PC-3 (cell line): ENCODE measurements around the gene IRX4. TPM values are rescaled to one million over a fixed set of nuclear protein-coding genes. Genes with fewer than 3 reads are reported as not detected.
"Not testable (repeated sequence)": the region's sequence is repeated elsewhere in the genome, so short reads cannot be mapped to it uniquely, and the experiment has no call there.

ENCODE experiments used
- ATAC-seq: fragments of 200-7000 bp; cut with Tn5 transposase; 2 replicates; pipeline ENCODE4 v1.9.1; 2020; ENCODE audit warnings: mild to moderate bottlenecking, moderate library complexity
- BruUV-seq: library from RNA; stranded (reverse); fragments of 400-500 nt; replicated peaks from 2 replicates; lab custom pipeline; 2021; lab: Mats Ljungman, UMichigan
- CTCF ChIA-PET: fragments of 300-600 bp; sonication (Branson Sonifier 250); formaldehyde crosslinking; loops from one replicate; lab custom pipeline; 2022; ENCODE audit warnings: antibody characterized with exemption; lab: Charles Lee
- POLR2A ChIA-PET: fragments of 300-600 bp; sonication (Branson Sonifier 250); formaldehyde crosslinking; loops from one replicate; lab custom pipeline; 2022; ENCODE audit warnings: antibody characterized with exemption; ENCODE audit not compliant: unreplicated experiment; lab: Charles Lee
- DNase-seq: peaks from one replicate; pipeline ENCODE4 v3.0.0-alpha.2; 2015
- H2AFZ ChIP-seq: fragments of 300-600 bp; sonication (generic); 2 replicates; pipeline ENCODE4 v1.6.0; 2016; ENCODE audit warnings: antibody characterized with exemption, low read length
- H3F3A ChIP-seq: fragments of 300-600 bp; sonication (generic); one replicate; pipeline ENCODE4 v1.6.0; 2017; ENCODE audit warnings: antibody characterized with exemption, low read length, control low read depth, mild to moderate bottlenecking; ENCODE audit not compliant: unreplicated experiment
- H3K27ac ChIP-seq: fragments of 300-600 bp; sonication (generic); 2 replicates; pipeline ENCODE4 v1.5.1; 2016; ENCODE audit warnings: mild to moderate bottlenecking, low read length
- H3K27me3 ChIP-seq: fragments of 300-600 bp; sonication (generic); 2 replicates; pipeline ENCODE4 v1.6.1; 2016; ENCODE audit warnings: low read length, mixed read lengths
- H3K36me3 ChIP-seq: fragments of 300-600 bp; sonication (generic); 2 replicates; pipeline ENCODE4 v1.6.1; 2016; ENCODE audit warnings: low read depth, mixed run types, low read length, mixed read lengths
- H3K4me1 ChIP-seq: fragments of 300-600 bp; sonication (generic); 2 replicates; pipeline ENCODE4 v1.5.1; 2016; ENCODE audit warnings: low read length; ENCODE audit not compliant: insufficient read depth
- H3K4me2 ChIP-seq: fragments of 300-600 bp; sonication (generic); 2 replicates; pipeline ENCODE4 v1.6.0; 2016; ENCODE audit warnings: low read length
- H3K4me3 ChIP-seq: fragments of 300-600 bp; sonication (generic); 2 replicates; pipeline ENCODE4 v1.5.1; 2016; ENCODE audit warnings: mild to moderate bottlenecking, low read length, mixed read lengths
- H3K79me2 ChIP-seq: fragments of 300-600 bp; sonication (generic); 2 replicates; pipeline ENCODE4 v1.6.1; 2017; ENCODE audit warnings: low read length, mixed read lengths
- H3K9ac ChIP-seq: fragments of 300-600 bp; sonication (generic); 2 replicates; pipeline ENCODE4 v1.6.0; 2016; ENCODE audit warnings: mild to moderate bottlenecking, low read length
- H3K9me2 ChIP-seq: fragments of 300-600 bp; sonication (generic); replicated peaks from 2 replicates; pipeline ENCODE4 v1.6.1; 2016; ENCODE audit warnings: mixed run types, low read length, mixed read lengths
- H3K9me3 ChIP-seq: fragments of 300-600 bp; sonication (generic); 2 replicates; pipeline ENCODE4 v1.6.1; 2016; ENCODE audit warnings: low read length, mixed read lengths
- H4K20me1 ChIP-seq: fragments of 300-600 bp; sonication (generic); 2 replicates; pipeline ENCODE4 v1.6.1; 2016; ENCODE audit warnings: low read length, mixed read lengths
- CTCF ChIP-seq: fragments of 300-600 bp; sonication (generic); conservative IDR thresholded peaks from 2 replicates; pipeline ENCODE4 v1.5.1; 2017; ENCODE audit warnings: antibody characterized with exemption, low read depth, mild to moderate bottlenecking, low read length
- EZH2 ChIP-seq: fragments of 300-600 bp; sonication (generic); IDR thresholded peaks from one replicate; pipeline ENCODE4 v1.6.1; 2017; ENCODE audit warnings: antibody characterized with exemption, mild to moderate bottlenecking, low read length; ENCODE audit not compliant: unreplicated experiment
- EZH2phosphoT487 ChIP-seq: fragments of 300-600 bp; sonication (generic); IDR thresholded peaks from 2 replicates; pipeline ENCODE4 v1.6.1; 2018; ENCODE audit warnings: mild to moderate bottlenecking, antibody characterized with exemption, low read length, borderline replicate concordance
- intact Hi-C: fragments of 100-400 bp; cut with micrococcal nuclease; formaldehyde crosslinking; loops from 2 replicates; pipeline ENCODE4 v1.9.0; 2023
- total RNA-seq: library from RNA; depleted of rRNA; stranded (reverse); fragments of >200 nt; gene quantifications from 2 replicates; pipeline ENCODE4 v1.2.3, GENCODE V29; 2014

IRX4 gene
- total RNA-seq, 1 experiment from 2014 or later: not detected

- no peak for DNase-seq
- Histone ChIP-seq H3K9me3 (no peaks in the 10 kb centered on the region), H4K20me1 (no peaks in the 10 kb centered on the region), H3K9me2 (no peaks in the 10 kb centered on the region), H3K4me2 (no peak overlapping the region), H3K4me3 (no peak overlapping the region), H3K9ac (no peak overlapping the region), H3F3A (no peaks in the 10 kb centered on the region), H3K4me1 (no peaks in the 10 kb centered on the region), H3K27me3 (0 out of 2 replicates have a peak, but pooled peaks cover 7% of the 10 kb centered on the region), H3K36me3 (no peaks in the 10 kb centered on the region), H3K79me2 (no peaks in the 10 kb centered on the region), H3K27ac (no peak overlapping the region), H2AFZ (no peak overlapping the region)
- no peak for TF ChIP-seq EZH2phosphoT487
- no peak for TF ChIP-seq EZH2
- TF ChIP-seq CTCF: no peak
- ChIA-PET CTCF (no interaction called here), POLR2A (no interaction called here)
- ATAC-seq: no peak
- intact Hi-C loops: no loop called here
- no TSS peak for BruUV-seq
Measured at GRCh38 chr5:1845696-1846095, 37.0 kb downstream of the IRX4 start.

GRCh38 chr5:1844708-1845436, 37.9 kb downstream of the IRX4 start:
- no peak overlapping the region for H3K27ac ChIP-seq
- DNase-seq: no peak
- no peaks in the 10 kb centered on the region for H3K4me1 ChIP-seq
- POLR2A ChIA-PET: no interaction called here
- H3K9ac ChIP-seq: no peak overlapping the region
- H3K9me2 ChIP-seq: no peaks in the 10 kb centered on the region
- no peaks in the 10 kb centered on the region for H3K36me3 ChIP-seq
- H4K20me1 ChIP-seq: no peaks in the 10 kb centered on the region
- H3K4me2 ChIP-seq: no peak overlapping the region
- H3K27me3 ChIP-seq: no peaks in the 10 kb centered on the region
- ATAC-seq: no peak
- CTCF ChIA-PET: no interaction called here
- no peak overlapping the region for H2AFZ ChIP-seq
- no peak overlapping the region for H3K4me3 ChIP-seq
- no peaks in the 10 kb centered on the region for H3F3A ChIP-seq
- intact Hi-C loops: no loop called here
- no peaks in the 10 kb centered on the region for H3K9me3 ChIP-seq
- H3K79me2 ChIP-seq: no peaks in the 10 kb centered on the region
- no TSS peak for BruUV-seq
- TF ChIP-seq CTCF (no peak), EZH2phosphoT487 (no peak), EZH2 (no peak)

- BruUV-seq, H2AFZ ChIP-seq, H3K79me2 ChIP-seq, POLR2A ChIA-PET, H3K9me2 ChIP-seq, H3K9me3 ChIP-seq, CTCF ChIA-PET, ATAC-seq, H3K27me3 ChIP-seq, intact Hi-C loops, H3K9ac ChIP-seq, H3F3A ChIP-seq, H3K4me1 ChIP-seq, DNase-seq, H3K4me2 ChIP-seq, H3K36me3 ChIP-seq, H4K20me1 ChIP-seq, H3K4me3 ChIP-seq, H3K27ac ChIP-seq: not testable (repeated sequence)
Measured at GRCh38 chr5:1843761-1844160, 39.0 kb downstream of the IRX4 start.
